ENCODE measurements around the gene ZBTB5.
"Not testable (repeated sequence)": the region's sequence is repeated elsewhere in the genome, so short reads cannot be mapped to it uniquely, and the experiment has no call there.

Gene ZBTB5

GRCh38 chr9:37465249-37466036, at the start of gene ZBTB5:
Gene ZBTB5 (minus strand): TSS chr9:37465450. CDS start chr9:37442551, 22,899 bp downstream.
- Mint-ChIP-seq H3K4me3 (peak within 1 kb of the TSS; percentile 93), H3K36me3 (ENCODE audit: low read depth) (peaks cover 25% of the 10 kb centered on the region), H3K4me1 (peaks cover 34% of the 10 kb centered on the region), H3K27me3 (ENCODE audit: low read depth, poor library complexity) (no peaks in the 10 kb centered on the region), H3K27ac (peak within 1 kb of the TSS; percentile 100), H3K9me3 (peaks cover 3% of the 10 kb centered on the region)
- TF ChIP-seq, protein P1, sequence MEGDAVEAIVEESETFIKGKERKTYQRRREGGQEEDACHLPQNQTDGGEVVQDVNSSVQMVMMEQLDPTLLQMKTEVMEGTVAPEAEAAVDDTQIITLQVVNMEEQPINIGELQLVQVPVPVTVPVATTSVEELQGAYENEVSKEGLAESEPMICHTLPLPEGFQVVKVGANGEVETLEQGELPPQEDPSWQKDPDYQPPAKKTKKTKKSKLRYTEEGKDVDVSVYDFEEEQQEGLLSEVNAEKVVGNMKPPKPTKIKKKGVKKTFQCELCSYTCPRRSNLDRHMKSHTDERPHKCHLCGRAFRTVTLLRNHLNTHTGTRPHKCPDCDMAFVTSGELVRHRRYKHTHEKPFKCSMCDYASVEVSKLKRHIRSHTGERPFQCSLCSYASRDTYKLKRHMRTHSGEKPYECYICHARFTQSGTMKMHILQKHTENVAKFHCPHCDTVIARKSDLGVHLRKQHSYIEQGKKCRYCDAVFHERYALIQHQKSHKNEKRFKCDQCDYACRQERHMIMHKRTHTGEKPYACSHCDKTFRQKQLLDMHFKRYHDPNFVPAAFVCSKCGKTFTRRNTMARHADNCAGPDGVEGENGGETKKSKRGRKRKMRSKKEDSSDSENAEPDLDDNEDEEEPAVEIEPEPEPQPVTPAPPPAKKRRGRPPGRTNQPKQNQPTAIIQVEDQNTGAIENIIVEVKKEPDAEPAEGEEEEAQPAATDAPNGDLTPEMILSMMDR (IDR thresholded peaks at IDR 0.05): no peak
- DNase-seq: peak; percentile 99

GRCh38 chr9:37514999-37515398, 49.7 kb upstream of the ZBTB5 start:
- Mint-ChIP-seq H3K4me3 (no peak overlapping the region), H3K27ac (peak overlapping the region; percentile 53), H3K27me3 (ENCODE audit: low read depth, poor library complexity) (peaks cover 4% of the 10 kb centered on the region), H3K36me3 (ENCODE audit: low read depth) (peaks cover 57% of the 10 kb centered on the region), H3K4me1 (no peaks in the 10 kb centered on the region), H3K9me3 (no peaks in the 10 kb centered on the region)
- TF ChIP-seq, protein P1 (IDR thresholded peaks at IDR 0.05): no peak
- no peak for DNase-seq

DNA sequence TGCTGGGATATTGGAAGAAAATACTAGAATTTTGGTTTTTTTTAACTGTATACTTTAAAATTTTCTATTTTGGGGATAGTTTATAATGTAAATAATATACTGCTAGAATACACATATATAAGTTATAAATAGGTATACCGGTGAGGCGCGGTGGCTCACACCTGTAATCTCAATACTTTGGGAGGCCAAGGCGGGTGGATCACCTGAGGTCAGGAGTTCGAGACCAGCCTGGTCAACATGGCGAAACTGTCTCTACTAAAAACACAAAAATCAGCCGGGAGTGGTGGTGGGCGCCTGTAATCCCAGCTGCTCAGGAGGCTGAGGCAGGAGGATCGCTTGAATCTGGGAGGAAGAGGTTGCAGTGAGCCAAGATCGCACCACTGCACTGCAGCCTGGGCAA, 49.2 kb upstream of the ZBTB5 start:
- not testable (repeated sequence) for H3K9me3 Mint-ChIP-seq; DNase-seq; H3K27ac Mint-ChIP-seq; H3K4me1 Mint-ChIP-seq; H3K4me3 Mint-ChIP-seq; H3K27me3 Mint-ChIP-seq (ENCODE audit: low read depth, poor library complexity)
- peaks cover 55% of the 10 kb centered on the region for H3K36me3 Mint-ChIP-seq (ENCODE audit: low read depth)

DNA sequence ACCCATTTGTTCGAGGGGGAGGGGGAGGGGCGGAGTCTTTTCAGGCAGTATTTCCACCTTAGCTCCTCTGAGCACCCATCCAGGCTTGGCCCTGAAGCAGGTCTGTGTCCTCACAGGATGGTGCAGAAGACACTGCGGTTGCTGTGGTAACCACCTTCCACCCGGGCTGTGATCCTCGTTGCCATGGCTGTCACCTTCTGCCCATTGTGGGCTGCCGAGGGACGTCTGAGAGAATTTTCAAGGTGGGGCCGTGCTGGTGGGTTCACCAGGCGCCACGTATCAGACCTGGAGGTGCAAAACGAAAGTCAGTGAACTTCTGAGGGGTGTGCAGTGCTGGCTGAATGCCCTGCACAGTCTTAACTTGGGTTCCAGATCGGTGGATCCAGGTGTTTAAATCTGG, 47.2 kb upstream of the ZBTB5 start:
- peaks cover 40% of the 10 kb centered on the region for H3K36me3 Mint-ChIP-seq (ENCODE audit: low read depth)
- no peaks in the 10 kb centered on the region for H3K9me3 Mint-ChIP-seq
- H3K27ac Mint-ChIP-seq: peak overlapping the region; percentile 81
- peaks cover 6% of the 10 kb centered on the region for H3K4me1 Mint-ChIP-seq
- TF ChIP-seq, protein P1 (IDR thresholded peaks at IDR 0.05): no peak
- H3K4me3 Mint-ChIP-seq: no peak overlapping the region
- H3K27me3 Mint-ChIP-seq (ENCODE audit: low read depth, poor library complexity): no peaks in the 10 kb centered on the region
- no peak for DNase-seq

- H3K27ac Mint-ChIP-seq: peak overlapping the region; percentile 60
- H3K36me3 Mint-ChIP-seq (ENCODE audit: low read depth): peaks cover 49% of the 10 kb centered on the region
- H3K9me3 Mint-ChIP-seq: no peaks in the 10 kb centered on the region
- H3K4me1 Mint-ChIP-seq: peaks cover 9% of the 10 kb centered on the region
- H3K4me3 Mint-ChIP-seq: no peak overlapping the region
- TF ChIP-seq, protein P1 (IDR thresholded peaks at IDR 0.05): no peak
- peak; percentile 41 for DNase-seq
- H3K27me3 Mint-ChIP-seq (ENCODE audit: low read depth, poor library complexity): no peaks in the 10 kb centered on the region
These were observed 46.1 kb upstream of the ZBTB5 start for GRCh38 chr9:37511016-37512010.

GRCh38 chr9:37510053-37510452, 44.8 kb upstream of the ZBTB5 start:
- DNase-seq; H3K27me3 Mint-ChIP-seq (ENCODE audit: low read depth, poor library complexity); H3K27ac Mint-ChIP-seq; H3K4me3 Mint-ChIP-seq; H3K9me3 Mint-ChIP-seq; H3K4me1 Mint-ChIP-seq: not testable (repeated sequence)
- peaks cover 40% of the 10 kb centered on the region for H3K36me3 Mint-ChIP-seq (ENCODE audit: low read depth)
